Esophagus squamous epithelium (tissue), 4 donors: ENCODE results near the gene STAT1.

Source experiments
- POLR2A ChIP-seq, 4 donors: fragments of 450-650 bp; IDR thresholded peaks; one replicate each; pipeline ENCODE4 v1.6.1; 2017; ENCODE audit warnings: antibody characterized with exemption in 4 of 4, mild to moderate bottlenecking in 4 of 4, moderate library complexity in 3 of 4
- TF ChIP-seq, protein P1 (sequence below), 6 experiments: fragments of 450-650 bp in 4 of 6; fragments of 200-600 bp in 2 of 6; sonication (generic) in 2 of 6; IDR thresholded peaks; one replicate each; pipeline ENCODE4 v1.5.1; 2016 to 2019; ENCODE audit warnings: antibody characterized with exemption in 6 of 6, mild to moderate bottlenecking in 4 of 6, moderate library complexity in 4 of 6

DNA sequence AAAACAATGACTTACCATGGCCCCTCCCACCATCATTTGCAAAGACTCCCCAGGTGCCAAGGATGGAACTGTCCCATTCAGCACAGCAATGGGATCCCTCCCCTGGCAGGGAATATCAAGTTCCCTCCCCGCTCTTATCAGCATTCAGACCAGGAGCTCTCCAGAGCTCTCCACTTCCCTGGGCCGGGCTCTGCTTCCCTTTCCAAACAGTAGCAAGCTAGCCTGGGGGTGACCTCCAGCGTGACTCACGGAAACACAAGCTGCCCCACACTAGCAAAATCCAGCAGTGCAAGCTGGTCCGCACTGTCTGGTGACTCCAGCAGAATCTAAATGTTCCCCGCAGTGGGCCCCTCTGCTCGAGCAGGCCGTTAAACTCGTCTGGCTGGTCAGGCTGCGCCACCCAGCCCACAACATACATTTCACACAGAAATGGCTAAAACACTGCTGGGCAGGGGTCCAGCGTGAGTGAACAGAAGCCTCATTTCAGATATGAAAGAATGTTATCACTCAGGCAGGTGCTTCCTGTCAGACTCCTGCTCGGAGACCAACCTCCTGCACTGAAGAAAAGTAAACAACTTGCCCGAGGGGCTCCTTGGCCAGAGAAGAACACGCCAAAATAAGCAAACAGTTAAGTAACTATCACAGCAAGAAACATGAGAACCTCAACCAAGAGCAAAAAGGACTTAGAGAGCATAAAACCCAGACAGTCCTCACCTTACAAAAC, 33.9 kb downstream of the STAT1 start:
- TF ChIP-seq, protein P1, sequence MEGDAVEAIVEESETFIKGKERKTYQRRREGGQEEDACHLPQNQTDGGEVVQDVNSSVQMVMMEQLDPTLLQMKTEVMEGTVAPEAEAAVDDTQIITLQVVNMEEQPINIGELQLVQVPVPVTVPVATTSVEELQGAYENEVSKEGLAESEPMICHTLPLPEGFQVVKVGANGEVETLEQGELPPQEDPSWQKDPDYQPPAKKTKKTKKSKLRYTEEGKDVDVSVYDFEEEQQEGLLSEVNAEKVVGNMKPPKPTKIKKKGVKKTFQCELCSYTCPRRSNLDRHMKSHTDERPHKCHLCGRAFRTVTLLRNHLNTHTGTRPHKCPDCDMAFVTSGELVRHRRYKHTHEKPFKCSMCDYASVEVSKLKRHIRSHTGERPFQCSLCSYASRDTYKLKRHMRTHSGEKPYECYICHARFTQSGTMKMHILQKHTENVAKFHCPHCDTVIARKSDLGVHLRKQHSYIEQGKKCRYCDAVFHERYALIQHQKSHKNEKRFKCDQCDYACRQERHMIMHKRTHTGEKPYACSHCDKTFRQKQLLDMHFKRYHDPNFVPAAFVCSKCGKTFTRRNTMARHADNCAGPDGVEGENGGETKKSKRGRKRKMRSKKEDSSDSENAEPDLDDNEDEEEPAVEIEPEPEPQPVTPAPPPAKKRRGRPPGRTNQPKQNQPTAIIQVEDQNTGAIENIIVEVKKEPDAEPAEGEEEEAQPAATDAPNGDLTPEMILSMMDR (IDR thresholded peaks at IDR 0.05) = no peak
- no peak for TF ChIP-seq POLR2A (IDR thresholded peaks at IDR 0.05)
